SK-N-SH (cell line): Measurements from ENCODE around the gene SLC24A5.

Experiments used
- CTCF ChIP-seq: fragments of 200-600 bp; sonication (generic); IDR thresholded peaks from 2 replicates; pipeline ENCODE4 v1.6.1; 2017; ENCODE audit warnings: antibody characterized with exemption, mild to moderate bottlenecking, moderate library complexity
- ELF1 ChIP-seq: IDR thresholded peaks from 2 replicates; pipeline ENCODE4 v1.4.0; 2012
- EP300 ChIP-seq, 2 experiments: IDR thresholded peaks; 2 replicates each; pipeline versions ENCODE4 v1.4.0 to v1.6.1; 2012; ENCODE audit warnings: borderline replicate concordance in 1 of 2, low read depth in 1 of 2, low read length in 1 of 2
- RFX5 ChIP-seq: IDR thresholded peaks from 2 replicates; pipeline ENCODE4 v1.6.1; 2012; ENCODE audit warnings: mild to moderate bottlenecking, improper control_type of control experiment, low read length
- SMC3 ChIP-seq: IDR thresholded peaks from 2 replicates; pipeline ENCODE4 v1.6.1; 2012; ENCODE audit warnings: low read depth, low read length, improper control_type of control experiment

GRCh38 chr15:48186271-48186670 lies 65.5 kb downstream of the SLC24A5 start:
- TF ChIP-seq EP300 (IDR thresholded peaks at IDR 0.05; ENCODE audit: borderline replicate concordance in 1 of 2, low read depth in 1 of 2, low read length in 1 of 2) (no peak), CTCF (no peak), RFX5 (no peak), ELF1 (no peak), SMC3 (no peak)
